Fibroblast of lung (primary cell): Measurements from ENCODE around the gene PUSL1. TPM values are rescaled to one million over a fixed set of nuclear protein-coding genes. Genes with fewer than 3 reads are reported as not detected.

ENCODE experiments used
- DNase-seq, 2 donors: peaks; one replicate each; pipeline versions ENCODE4 v3.0.0 to v3.0.0-alpha.2; 2010; ENCODE audit warnings: low read depth in 2 of 2
- H2AFZ ChIP-seq: 2 replicates; pipeline ENCODE4 v1.5.1; 2012; ENCODE audit warnings: low read length, control low read depth, inconsistent platforms
- H3K27ac ChIP-seq: 2 replicates; pipeline ENCODE4 v1.5.1; 2011; ENCODE audit warnings: low read length, control low read depth; ENCODE audit not compliant: insufficient read depth
- H3K27me3 ChIP-seq: 2 replicates; pipeline ENCODE4 v1.5.1; 2011; ENCODE audit warnings: mild to moderate bottlenecking, low read length; ENCODE audit not compliant: control insufficient read depth, insufficient read depth
- H3K36me3 ChIP-seq: 2 replicates; pipeline ENCODE4 v1.5.1; 2011; ENCODE audit warnings: low read length; ENCODE audit not compliant: control insufficient read depth, insufficient read depth
- H3K4me1 ChIP-seq: 2 replicates; pipeline ENCODE4 v1.5.1; 2011; ENCODE audit warnings: low read length; ENCODE audit not compliant: control insufficient read depth, insufficient read depth; ENCODE audit errors: extremely low read depth
- H3K4me2 ChIP-seq: 2 replicates; pipeline ENCODE4 v1.5.1; 2011; ENCODE audit warnings: low read length, control low read depth; ENCODE audit not compliant: insufficient read depth; ENCODE audit errors: extremely low read depth
- H3K4me3 ChIP-seq, 4 experiments: fragments of 200-600 bp in 1 of 4; sonication (generic) in 1 of 4; replicated peaks in 1 of 4; 2 replicates each; pipeline ENCODE4 v1.5.1; 2011 to 2016; ENCODE audit warnings: low read length in 4 of 4, low read depth in 3 of 4, mild to moderate bottlenecking in 3 of 4, control low read depth in 2 of 4, inconsistent platforms in 1 of 4, mixed read lengths in 1 of 4; ENCODE audit not compliant: insufficient read depth in 1 of 4; ENCODE audit errors: control extremely low read depth in 1 of 4
- H3K79me2 ChIP-seq: 2 replicates; pipeline ENCODE4 v1.5.1; 2012; ENCODE audit warnings: mild to moderate bottlenecking, low read length, inconsistent platforms; ENCODE audit not compliant: control insufficient read depth, insufficient read depth
- H3K9ac ChIP-seq: 2 replicates; pipeline ENCODE4 v1.5.1; 2011; ENCODE audit warnings: mild to moderate bottlenecking, low read length, control low read depth; ENCODE audit not compliant: insufficient read depth
- H3K9me3 ChIP-seq: 2 replicates; pipeline ENCODE4 v1.5.1; 2012; ENCODE audit warnings: low read depth, low read length; ENCODE audit not compliant: control insufficient read depth, insufficient read depth
- H4K20me1 ChIP-seq: 2 replicates; pipeline ENCODE4 v1.5.1; 2011; ENCODE audit warnings: low read length; ENCODE audit not compliant: control insufficient read depth, insufficient read depth; ENCODE audit errors: extremely low read depth
- CTCF ChIP-seq, 2 donors: IDR thresholded peaks in 1 of 2; conservative IDR thresholded peaks in 1 of 2; 1 replicate in 1 of 2; 2 replicates in 1 of 2; pipeline ENCODE4 v1.5.1; 2011 to 2012; ENCODE audit warnings: low read length in 2 of 2, control low read depth in 1 of 2, inconsistent platforms in 1 of 2, low read depth in 1 of 2, mild to moderate bottlenecking in 1 of 2
- EZH2 ChIP-seq: IDR thresholded peaks from 2 replicates; pipeline ENCODE4 v1.5.1; 2012; ENCODE audit warnings: low read length, control low read depth, mild to moderate bottlenecking; ENCODE audit errors: missing control alignments
- polyA plus RNA-seq, 2 donors: library from polyadenylated mRNA; depleted of rRNA in 1 of 2; stranded (reverse) in 1 of 2; unstranded in 1 of 2; fragments of >200 nt; gene quantifications; 2 replicates each; pipeline ENCODE4 v1.2.1, GENCODE V29; 2011 to 2012; ENCODE audit warnings: missing spikeins in 1 of 2
- total RNA-seq: library from RNA; depleted of rRNA; stranded (reverse); fragments of >200 nt; gene quantifications from 2 replicates; pipeline ENCODE4 v1.2.1, GENCODE V29; 2014

Gene PUSL1
- total and polyA plus RNA-seq, 2 donors (not counting 1 experiment from before 2014, with no cell fraction given): 7.1 to 12.7 TPM

GRCh38 chr1:1302006-1302430, 6.4 kb upstream of the PUSL1 start:
- Histone ChIP-seq H3K27me3 (no peaks in the 10 kb centered on the region), H3K27ac (no peak overlapping the region), H3K4me3 (no peak overlapping the region), H3K9me3 (no peaks in the 10 kb centered on the region), H3K4me2 (no peak overlapping the region), H2AFZ (no peak overlapping the region), H4K20me1 (no peaks in the 10 kb centered on the region), H3K4me1 (peaks cover 18% of the 10 kb centered on the region), H3K36me3 (peaks cover 18% of the 10 kb centered on the region), H3K79me2 (peaks cover 35% of the 10 kb centered on the region), H3K9ac (no peak overlapping the region)
- peak; percentile 16 to 46 for TF ChIP-seq CTCF (conservative IDR thresholded peaks at IDR 0.05 in 1 of 2, IDR thresholded peaks at IDR 0.05 in 1 of 2; ENCODE audit: low read depth in 1 of 2, low read length in 2 of 2)
- no peak for TF ChIP-seq EZH2
- no peak for DNase-seq

GRCh38 chr1:1302951-1303509, 5.4 kb upstream of the PUSL1 start:
- no peak overlapping the region for H2AFZ ChIP-seq
- H3K4me1 ChIP-seq: peaks cover 18% of the 10 kb centered on the region
- H3K27ac ChIP-seq: no peak overlapping the region
- DNase-seq: no peak
- no peaks in the 10 kb centered on the region for H3K27me3 ChIP-seq
- no peaks in the 10 kb centered on the region for H4K20me1 ChIP-seq
- TF ChIP-seq EZH2 (no peak), CTCF (conservative IDR thresholded peaks at IDR 0.05 in 1 of 2, IDR thresholded peaks at IDR 0.05 in 1 of 2; ENCODE audit: low read depth in 1 of 2, low read length in 2 of 2) (no peak)
- H3K9ac ChIP-seq: no peak overlapping the region
- no peaks in the 10 kb centered on the region for H3K9me3 ChIP-seq
- H3K4me3 ChIP-seq: no peak overlapping the region
- peaks cover 14% of the 10 kb centered on the region for H3K36me3 ChIP-seq
- no peak overlapping the region for H3K4me2 ChIP-seq
- H3K79me2 ChIP-seq: peaks cover 38% of the 10 kb centered on the region

GRCh38 chr1:1303736-1304135, 4.7 kb upstream of the PUSL1 start:
- DNase-seq: no peak
- Histone ChIP-seq H3K4me1 (peaks cover 18% of the 10 kb centered on the region), H2AFZ (no peak overlapping the region), H3K4me3 (no peak overlapping the region), H3K79me2 (peaks cover 38% of the 10 kb centered on the region), H3K27me3 (no peaks in the 10 kb centered on the region), H3K9me3 (no peaks in the 10 kb centered on the region), H3K27ac (no peak overlapping the region), H4K20me1 (no peaks in the 10 kb centered on the region), H3K4me2 (peak overlapping the region; percentile 8), H3K36me3 (peaks cover 13% of the 10 kb centered on the region), H3K9ac (no peak overlapping the region)
- TF ChIP-seq EZH2 (no peak), CTCF (conservative IDR thresholded peaks at IDR 0.05 in 1 of 2, IDR thresholded peaks at IDR 0.05 in 1 of 2; ENCODE audit: low read depth in 1 of 2, low read length in 2 of 2) (no peak)
